ENCODE results near the gene PHRF1.

The PHRF1 gene

DNA sequence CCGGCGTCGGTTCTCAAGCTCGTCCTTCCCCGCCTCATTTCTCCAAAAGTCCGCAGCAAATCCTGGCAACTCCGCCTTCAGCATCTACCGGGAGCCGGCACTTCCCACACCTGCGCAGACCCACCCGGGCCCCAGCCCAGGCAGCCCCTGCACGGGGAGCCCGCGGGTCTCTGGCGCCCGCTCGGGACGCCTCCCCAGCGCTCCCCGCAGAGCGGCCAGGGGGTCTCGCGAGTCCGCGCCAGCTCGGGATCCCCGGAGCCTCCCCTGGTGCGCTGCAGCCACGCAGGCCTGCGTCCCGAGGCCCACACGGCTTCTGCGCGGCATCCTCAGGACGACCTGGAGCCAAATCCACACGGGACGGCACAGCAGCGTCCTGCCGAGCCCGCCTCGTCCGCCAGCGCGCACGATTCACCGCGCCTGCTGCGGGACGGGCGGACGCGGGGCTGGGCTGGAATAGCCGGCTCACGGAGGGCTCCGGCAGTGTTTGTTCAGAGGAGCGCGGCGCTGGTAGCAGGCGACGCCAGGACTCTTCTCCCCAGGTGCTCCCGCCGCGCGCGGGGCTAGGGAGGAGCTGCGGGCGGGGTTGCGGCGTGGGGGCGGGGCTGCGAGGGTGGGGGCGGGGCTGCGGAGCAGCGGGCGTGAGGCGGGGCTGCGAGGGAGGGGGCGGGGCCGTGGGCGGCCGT, 816 bp upstream of the PHRF1 start:
- DNase-seq (ENCODE audit: low spot score) = peak; percentile 78

DNA sequence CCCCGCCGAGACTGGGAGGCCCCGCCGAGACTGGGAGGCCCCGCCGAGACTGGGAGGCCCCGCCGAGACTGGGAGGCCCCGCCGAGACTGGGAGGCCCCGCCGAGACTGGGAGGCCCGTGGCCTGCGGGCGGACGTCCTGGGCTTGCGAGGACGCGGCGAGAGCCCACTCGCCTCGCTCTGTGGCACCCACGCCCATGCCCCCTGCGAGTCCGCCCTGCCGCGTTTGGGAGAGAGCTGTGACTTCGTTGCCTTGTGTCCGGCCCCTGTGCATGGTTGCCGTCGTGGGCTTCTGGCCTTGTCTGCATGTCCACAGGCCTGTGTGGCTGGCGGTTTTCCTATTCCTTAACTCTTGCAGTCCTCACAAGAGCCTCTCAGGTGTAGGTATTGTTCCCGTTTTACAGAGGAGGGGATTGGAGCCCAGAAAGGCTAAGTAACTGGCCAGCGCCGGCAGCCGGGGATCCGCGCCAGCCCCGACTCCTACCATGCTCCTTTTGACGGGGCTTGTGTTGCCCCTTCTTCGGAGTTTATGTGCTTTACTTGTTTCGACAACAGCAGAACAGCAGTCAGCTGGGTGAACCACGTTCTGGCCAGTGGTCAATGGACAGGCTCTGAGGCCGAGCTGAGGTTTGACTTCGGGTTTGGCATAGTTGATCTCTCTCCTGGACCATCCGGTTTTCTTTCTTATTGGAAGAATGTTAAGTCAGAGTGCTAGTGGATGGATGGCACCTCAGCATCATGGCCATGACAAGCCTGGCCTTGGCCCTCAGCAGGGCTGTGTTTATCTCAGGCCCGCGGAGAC, 741 bp downstream of the PHRF1 start:
- DNase-seq (ENCODE audit: low spot score) = peak; percentile 10

DNA sequence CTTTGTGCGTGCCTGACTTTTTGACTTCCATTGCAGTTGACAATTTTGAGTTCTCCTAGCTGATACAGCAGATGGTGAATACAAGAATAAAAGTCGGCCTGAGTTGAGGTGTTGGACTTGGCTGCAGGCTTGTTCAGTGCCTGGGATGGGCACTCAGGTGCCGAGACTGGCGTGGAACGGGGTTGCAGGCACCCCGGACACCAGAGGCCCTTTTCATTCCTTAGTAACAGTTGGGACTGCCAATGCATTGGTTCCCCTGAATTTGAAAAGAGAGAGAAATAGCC, 1.3 kb downstream of the PHRF1 start:
- DNase-seq (ENCODE audit: low spot score) = no peak

DNA sequence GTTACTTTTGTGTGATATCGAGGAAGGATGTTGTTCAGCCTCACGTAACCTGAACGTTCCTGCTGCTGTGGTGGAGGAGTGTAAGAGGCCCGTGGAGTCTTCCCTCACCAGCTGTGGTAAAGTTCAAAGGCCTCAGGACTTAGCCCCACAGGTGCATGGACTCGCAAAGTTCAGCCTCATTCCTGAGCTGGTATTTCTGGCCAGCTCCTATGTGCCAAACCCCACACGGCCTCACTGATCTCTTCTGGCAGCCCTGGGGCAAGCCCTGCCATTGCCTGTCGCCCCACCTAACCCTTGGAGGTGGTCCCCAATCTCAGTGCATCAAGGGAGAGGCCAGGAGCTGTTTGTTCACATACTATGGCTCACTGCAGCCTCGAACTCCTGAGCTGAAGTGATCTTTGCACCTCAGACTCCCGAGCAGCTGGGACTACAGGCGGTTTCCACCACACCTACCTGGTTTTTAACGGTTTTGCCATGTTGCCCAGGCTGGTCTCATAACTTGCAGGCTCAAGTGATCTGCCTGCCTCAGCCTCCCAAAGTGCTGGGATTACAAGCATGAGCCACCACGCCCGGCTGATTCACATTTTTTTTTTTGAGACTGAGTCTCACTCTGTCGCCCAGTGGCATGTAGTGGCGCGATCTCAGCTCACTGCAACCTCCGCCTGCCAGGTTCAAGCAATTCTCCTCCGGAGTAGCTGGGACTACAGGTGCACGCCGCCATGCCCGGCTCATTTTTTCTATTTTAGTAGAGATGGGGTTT, 2.2 kb downstream of the PHRF1 start:
- DNase-seq (ENCODE audit: low spot score) = peak; percentile 43

DNA sequence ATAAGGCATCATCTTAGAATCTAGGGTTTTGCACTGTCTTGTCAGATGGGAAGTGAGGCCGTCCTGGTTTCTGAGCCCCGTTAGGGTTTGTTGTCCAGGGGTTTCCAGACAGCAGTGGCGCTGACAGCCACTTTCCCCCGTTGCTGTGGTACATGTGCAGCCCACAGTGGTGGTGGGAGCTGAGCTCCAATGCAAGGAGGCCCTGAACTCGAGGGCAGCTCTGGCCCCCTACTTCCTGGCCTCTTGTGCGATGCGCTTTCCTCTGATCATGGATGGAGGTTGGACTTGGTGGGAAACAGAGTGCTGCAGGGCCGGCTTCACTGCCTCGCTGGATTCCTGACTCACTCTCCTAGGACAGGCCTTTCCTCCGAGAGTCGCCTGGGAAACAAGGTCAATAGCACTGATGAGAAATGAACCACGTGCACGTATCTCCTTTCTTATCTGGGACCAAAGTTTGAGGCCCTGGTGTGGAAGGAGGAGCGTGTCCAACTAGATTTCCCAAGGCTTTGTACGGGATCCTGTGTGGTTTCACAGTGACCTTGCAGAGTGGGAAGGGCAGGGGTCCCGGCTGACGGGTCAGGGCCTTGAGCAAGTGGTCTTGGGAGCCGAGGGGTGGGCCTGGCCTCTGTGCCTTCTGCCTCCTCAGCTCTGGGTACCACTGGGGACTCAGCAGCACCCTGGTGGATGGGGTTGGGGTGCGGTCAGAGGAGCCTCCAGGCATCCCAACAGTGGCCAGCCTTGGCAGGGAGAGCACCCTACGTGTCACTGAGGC, 3.7 kb downstream of the PHRF1 start:
- DNase-seq (ENCODE audit: low spot score) = peak; percentile 53

DNA sequence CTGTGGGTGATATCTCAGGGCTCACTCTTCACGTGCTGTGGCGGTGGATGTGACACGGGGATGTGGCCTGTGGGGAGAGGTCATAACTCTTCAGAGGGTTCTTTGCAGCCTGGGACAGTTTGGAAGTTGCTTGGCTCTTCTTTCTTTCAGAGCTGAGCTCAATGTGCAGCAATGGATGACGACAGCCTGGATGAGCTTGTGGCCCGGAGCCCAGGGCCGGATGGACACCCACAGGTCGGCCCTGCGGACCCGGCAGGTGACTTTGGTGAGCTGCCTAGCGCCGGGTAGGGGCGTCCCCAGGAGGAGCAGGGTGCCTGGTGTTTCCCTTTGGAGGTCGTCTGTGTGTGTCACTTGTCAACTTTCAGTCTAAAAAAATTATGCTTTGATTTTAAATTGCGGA, 5.1 kb downstream of the PHRF1 start:
- no peak for DNase-seq (ENCODE audit: low spot score)

DNA sequence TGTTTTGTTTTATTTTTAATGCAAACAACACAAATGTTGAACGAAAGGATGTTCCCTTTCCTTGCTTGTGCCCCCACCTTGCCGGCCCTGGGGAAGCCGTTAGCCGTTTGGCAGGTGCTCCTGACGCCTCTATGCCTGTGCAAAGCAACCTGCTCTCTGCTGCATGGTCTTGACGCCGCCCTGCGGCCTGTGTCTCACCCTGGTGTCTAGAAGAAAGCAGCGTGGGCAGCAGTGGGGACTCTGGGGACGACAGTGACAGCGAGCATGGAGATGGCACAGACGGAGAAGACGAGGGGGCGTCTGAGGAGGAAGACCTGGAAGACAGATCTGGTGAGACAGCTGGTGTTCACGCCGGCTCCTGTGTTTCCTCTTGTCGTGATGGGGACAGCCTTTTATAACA, 5.5 kb downstream of the PHRF1 start:
- no peak for DNase-seq (ENCODE audit: low spot score)

DNA sequence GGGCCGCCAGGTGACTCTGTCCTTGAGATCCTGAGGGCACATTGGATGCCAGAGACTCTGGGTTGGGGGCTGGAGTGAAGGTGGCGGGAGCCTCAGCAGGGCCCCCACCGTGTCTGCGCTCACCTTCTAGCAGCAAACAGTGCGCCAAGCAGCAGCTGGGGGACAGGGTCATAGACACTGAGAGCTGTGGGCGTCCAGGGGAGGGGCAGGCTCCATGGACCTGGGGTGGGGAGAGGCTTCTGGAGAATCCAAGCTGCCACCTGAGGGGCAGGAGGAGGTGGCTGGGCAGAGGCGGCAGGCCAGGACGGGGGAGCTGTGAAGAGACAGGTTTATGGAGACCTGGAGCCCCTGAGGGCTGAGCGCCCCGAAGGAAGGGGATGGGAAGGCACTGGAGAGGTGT, 8.0 kb downstream of the PHRF1 start:
- DNase-seq (ENCODE audit: low spot score) = no peak

DNA sequence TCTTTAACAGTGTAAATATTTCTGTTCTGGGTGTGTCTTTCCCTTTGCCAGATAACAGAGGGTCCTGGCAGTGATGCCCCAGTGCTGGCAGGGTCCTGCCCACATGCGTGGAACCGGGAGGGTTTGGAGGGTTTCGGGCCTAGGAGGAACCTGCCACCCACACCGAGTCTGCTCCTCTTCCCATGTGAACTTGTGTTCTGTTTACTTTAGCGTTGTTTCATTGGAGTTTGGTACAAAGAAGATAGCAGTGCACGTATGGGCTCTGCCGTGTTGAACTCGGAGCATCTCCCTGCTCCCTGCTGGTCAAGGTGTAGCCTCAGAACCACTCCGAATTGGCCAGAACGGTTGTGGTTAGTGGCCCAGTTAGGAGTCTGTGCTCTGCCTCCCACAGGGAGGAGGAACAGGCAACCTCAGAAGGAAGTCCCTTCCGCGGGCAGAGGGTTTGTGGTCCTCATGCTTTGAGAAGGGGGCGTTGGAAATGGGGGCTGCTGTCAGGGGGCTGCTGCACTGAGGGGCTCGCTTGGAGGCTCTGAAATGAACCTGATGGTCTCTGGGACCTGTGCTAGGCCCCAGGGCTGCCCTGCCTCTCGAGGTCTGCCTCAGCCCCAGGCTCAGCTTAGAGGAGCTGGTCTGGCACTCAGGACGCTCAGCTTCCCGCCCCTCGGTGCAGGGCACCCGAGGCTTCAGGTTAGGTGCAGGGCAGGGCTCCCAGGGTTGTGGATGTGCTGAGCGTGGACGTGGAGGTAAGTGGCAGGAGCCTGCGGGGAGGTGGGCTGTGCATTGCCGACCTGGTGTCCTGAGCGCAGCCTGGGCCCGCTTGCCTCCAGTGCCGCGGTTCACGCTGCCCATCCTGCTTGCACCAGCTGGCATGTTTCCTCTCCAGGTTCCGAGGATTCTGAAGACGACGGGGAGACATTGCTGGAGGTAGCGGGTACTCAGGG, 10.4 kb downstream of the PHRF1 start:
- no peak for DNase-seq (ENCODE audit: low spot score)

DNA sequence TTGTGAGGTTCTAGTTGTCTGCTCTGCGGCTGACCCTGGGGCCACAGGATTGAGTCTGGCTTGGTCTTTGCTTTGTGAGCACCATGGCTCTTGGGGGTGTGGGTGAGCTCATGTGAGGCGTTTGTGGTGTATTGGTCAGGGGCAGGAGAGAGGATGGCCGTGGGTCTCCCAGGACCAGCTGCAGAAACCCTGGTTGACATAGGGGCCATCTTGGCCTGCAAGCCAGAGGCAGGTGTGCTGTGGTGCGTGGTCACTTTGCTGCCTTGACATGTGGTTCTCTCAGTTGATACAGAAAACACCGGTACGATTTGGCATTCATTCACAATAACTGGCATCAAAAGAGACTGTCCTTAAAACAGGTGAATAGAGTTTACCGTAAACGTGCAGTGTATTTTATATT, 11.3 kb downstream of the PHRF1 start:
- DNase-seq (ENCODE audit: low spot score) = no peak

DNA sequence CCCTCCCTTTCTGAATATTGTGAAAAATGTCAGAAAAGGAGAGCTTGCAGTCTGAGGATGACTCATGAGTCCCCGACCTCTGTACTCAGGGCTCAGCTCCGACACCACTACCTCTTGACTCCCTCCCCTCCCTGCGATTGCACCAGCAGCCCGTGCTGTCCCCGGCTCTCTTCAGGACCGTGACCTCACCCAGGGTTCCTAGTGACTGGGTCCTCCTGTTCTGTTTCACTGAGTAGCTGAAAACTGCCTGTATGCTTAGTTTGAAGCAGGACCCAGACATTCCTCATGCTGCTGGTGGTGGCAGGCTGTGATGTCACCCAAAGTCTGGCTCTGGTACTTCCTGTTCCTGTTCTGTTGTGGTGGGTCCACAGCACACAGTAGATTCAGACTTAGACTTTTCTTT, 11.7 kb downstream of the PHRF1 start:
- peak; percentile 91 for DNase-seq (ENCODE audit: low spot score)

DNA sequence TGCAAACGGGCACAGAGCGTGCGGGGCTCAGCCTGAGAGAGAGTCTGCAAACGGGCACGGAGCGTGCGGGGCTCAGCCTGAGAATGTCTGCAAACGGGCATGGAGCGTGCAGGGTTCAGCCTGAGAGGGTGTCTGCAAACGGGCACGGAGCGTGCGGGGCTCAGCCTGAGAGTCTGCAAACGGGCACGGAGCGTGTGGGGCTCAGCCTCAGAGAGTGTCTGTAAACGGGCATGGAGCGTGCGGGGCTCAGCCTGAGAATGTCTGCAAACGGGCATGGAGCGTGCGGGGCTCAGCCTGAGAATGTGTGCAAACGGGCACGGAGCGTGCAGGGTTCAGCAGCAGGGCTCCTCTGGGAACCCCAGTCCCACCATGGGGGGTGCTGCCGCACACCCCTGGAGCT, 13.5 kb downstream of the PHRF1 start:
- no peak for DNase-seq (ENCODE audit: low spot score)

DNA sequence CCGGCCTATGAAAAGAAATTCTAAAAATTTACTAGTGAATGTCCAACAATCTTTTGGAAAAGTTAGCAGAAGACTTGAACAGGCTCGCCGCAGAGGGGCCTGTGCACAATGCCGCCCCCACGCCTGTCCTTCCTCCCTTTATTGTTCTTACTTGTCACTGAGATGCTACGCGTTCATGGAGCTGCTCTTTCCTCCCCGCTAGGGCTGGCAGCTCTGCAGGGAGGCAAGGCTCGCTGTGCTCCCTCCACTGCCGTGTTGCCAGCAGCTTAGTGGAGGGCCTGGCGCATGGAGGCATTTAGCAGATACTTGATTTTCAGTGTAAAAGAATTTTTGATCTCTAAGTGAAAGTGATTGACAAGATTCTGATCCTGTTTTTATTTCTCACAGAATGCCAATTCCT, 14.7 kb downstream of the PHRF1 start:
- DNase-seq (ENCODE audit: low spot score) = no peak

DNA sequence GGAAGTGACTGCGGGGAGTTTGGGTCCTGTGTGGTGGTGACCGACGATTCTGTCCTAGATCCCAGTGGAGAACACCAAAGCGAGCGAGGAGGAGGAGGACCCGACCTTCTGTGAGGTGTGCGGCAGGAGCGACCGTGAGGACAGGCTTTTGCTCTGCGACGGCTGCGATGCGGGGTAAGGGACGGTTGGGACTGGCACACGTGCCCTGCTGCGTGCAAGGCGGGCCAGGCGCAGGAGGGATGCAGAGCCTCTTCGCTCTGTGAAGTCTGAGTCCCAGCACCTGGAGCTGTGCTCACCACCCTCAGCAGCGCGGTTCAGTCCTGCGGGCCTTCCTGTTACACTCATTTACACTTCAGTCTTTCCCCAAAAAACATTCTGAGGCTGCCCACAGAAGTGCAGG, 16.2 kb downstream of the PHRF1 start:
- no peak for DNase-seq (ENCODE audit: low spot score)

DNA sequence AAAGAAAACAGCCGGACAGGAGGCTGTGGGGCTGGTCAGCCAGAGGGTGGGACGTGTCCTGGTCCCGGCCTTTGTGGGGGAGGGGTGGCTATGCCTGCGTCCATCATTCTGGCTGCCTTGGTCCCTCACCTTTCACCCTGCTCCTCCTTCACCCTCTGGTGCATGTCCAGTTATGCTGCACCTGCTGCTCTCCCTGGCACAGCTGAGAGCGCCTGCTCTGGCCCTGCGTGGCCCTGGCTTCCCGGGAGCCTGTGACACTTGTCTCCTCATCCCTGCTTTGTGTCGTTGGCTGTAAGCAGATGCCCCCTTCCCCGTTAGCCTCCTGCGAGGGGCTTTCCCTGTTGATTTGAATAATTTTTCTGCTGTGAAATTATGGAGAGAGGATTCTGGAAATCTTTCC, 16.6 kb downstream of the PHRF1 start:
- DNase-seq (ENCODE audit: low spot score) = no peak

DNA sequence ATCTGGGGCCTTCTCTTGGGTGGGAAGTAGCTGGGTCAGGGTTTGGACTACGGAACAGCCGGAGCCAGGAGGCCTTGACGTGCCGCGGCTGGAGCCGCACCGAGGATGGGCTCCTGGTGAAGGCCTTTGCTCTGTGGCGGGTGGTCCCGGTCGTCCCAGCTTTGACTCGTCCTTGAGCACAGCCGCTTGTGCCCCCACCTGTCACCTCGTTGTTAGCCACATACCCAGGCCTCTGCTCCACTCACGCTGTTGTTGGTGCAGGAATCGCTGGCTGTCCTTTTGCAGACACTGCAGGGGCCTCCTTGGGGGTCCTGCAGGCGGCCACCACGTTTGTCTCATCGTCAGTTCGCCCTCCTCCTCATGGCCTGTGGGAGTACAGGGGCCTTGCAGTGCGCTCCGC, 17.1 kb downstream of the PHRF1 start:
- DNase-seq (ENCODE audit: low spot score) = no peak

DNA sequence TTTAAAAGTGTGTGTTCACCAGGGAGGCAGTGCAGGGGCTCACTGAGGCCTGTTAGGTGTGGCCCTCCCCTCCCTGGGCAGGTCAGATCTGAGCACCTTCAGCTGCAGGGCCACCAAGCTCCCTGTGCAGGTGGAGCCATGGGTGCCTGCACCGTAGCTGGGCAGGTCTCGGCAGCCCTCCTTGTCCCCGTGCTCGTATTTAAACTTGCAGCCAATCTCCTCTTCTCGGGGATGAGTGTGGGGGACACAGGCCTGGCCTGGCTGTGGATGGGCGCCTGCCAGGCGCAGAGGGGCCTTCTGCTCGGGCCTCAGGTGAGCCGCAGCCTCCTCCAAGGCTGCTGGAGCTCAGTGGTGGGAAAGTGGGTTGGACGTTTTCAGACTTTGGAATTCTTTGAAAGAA, 19.1 kb downstream of the PHRF1 start:
- DNase-seq (ENCODE audit: low spot score) = no peak

DNA sequence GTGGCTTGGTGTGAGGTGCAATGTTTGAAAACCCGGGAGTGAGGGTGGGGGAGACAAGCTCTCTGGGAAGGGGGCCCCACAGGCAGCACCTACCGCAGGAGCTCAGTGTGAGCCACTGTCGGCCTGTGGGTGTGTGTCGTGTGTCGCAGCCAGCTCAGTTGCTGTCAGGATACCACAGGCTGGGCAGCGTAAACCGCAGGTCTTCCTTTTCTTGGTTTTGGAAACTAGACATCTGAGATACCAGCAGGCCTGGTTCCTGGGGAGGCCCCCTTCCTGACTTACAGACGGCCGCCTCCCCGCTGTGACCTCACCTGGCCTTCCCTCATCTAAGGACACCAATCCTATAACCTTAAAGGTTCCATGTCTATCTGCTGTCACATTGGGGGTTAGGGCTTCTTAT, 20.1 kb downstream of the PHRF1 start:
- DNase-seq (ENCODE audit: low spot score) = no peak

DNA sequence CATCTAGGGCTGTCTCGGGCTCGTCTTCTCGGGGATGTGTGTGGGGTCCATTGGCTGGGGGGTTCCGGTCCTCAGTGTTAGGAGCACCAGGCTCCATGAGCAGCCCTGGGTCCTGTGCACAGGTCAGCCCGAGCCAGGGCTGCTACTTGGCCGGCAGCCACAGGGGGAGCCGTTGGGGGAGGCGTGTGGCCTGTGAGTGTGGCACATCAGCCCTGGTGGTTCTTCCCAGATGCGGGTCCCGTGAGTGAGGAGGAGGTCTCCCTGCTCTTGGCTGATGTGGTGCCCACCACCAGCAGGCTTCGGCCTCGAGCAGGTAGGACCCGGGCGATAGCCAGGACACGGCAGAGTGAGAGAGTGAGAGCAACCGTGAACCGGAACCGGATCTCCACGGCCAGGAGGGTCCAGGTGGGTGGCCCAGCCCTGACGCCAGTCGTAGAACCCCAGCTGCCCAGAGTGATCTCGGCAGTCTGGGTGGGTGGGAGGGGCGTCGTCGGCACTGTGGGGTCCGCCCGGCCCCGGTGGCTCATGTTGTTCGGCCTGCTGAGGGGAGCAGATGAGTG, 21.0 kb downstream of the PHRF1 start:
- DNase-seq (ENCODE audit: low spot score) = no peak

DNA sequence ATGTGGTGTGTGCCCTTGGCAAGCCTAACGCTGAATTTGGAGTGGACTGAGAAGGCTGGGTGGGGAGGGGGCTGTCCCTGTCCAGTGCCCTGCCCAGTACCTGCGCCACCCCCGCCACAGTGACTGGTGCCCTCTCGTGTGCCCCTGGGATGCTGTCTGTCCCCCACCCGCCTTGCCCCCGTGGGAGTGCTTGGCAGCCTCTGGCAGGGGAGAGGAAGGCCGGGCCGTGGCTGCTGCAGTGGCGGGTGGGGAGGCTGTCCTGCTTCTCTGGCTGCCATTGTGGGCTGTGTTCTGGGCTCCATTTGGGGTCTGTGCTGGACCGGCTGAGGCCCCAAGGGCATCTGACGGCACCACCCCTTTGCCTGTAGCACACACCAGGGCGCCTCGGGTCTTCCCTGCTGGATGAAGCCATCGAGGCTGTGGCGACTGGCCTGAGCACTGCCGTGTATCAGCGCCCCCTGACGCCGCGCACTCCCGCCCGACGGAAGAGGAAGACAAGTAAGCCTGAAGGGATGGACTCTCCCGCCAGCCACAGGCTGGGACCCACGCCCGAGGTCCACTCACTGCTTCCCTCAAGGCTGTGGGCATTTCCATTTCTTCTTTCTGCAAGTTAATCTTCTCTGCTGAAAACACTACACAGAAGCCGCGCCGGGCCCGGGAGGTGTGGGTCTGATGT, 21.9 kb downstream of the PHRF1 start:
- no peak for DNase-seq (ENCODE audit: low spot score)

All from kidney tubule cell (primary cell).